PC-3 (cell line): Measurements from ENCODE around the gene FMO3.

Experiments
- EZH2 ChIP-seq: fragments of 300-600 bp; sonication (generic); IDR thresholded peaks from one replicate; pipeline ENCODE4 v1.6.1; 2017; ENCODE audit warnings: antibody characterized with exemption, mild to moderate bottlenecking, low read length; ENCODE audit not compliant: unreplicated experiment
- EZH2phosphoT487 ChIP-seq: fragments of 300-600 bp; sonication (generic); IDR thresholded peaks from 2 replicates; pipeline ENCODE4 v1.6.1; 2018; ENCODE audit warnings: mild to moderate bottlenecking, antibody characterized with exemption, low read length, borderline replicate concordance
- TF ChIP-seq, protein P1 (sequence below): fragments of 300-600 bp; sonication (generic); conservative IDR thresholded peaks from 2 replicates; pipeline ENCODE4 v1.5.1; 2017; ENCODE audit warnings: antibody characterized with exemption, low read depth, mild to moderate bottlenecking, low read length

DNA sequence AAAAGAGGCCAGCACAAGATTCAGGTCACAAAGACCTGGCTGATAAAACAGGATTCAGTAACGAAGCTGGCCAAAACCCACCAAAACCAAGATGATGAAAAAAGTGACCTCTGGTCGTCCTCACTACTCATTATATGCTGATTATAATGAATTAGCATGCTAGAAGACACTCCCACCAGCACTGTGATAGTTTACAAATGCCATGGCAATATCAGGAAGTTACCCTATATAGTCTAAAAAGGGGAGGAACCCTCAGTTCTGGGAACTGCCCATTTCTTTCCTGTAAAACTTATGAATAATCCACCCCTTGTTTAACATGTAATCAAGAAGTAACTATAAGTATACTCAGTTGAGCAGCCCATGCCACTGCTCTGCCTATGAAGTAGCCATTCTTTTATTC lies 68.4 kb downstream of the FMO3 start:
- TF ChIP-seq, protein P1, sequence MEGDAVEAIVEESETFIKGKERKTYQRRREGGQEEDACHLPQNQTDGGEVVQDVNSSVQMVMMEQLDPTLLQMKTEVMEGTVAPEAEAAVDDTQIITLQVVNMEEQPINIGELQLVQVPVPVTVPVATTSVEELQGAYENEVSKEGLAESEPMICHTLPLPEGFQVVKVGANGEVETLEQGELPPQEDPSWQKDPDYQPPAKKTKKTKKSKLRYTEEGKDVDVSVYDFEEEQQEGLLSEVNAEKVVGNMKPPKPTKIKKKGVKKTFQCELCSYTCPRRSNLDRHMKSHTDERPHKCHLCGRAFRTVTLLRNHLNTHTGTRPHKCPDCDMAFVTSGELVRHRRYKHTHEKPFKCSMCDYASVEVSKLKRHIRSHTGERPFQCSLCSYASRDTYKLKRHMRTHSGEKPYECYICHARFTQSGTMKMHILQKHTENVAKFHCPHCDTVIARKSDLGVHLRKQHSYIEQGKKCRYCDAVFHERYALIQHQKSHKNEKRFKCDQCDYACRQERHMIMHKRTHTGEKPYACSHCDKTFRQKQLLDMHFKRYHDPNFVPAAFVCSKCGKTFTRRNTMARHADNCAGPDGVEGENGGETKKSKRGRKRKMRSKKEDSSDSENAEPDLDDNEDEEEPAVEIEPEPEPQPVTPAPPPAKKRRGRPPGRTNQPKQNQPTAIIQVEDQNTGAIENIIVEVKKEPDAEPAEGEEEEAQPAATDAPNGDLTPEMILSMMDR: no peak
- TF ChIP-seq EZH2: no peak
- no peak for TF ChIP-seq EZH2phosphoT487
